DMS53 treated with DMSO at 0.1 percent for 48 hours (cell line): ENCODE data around the gene CD47.

Source experiments
- DNase-seq: peaks from one replicate; lab custom pipeline; 2025; ENCODE audit not compliant: unreplicated experiment; lab: John Stamatoyannopoulos, UW

CD47 gene

GRCh38 chr3:108091498-108092250, 843 bp upstream of the CD47 start:
- DNase-seq, result peak; percentile 1

GRCh38 chr3:108090049-108090700, 656 bp downstream of the CD47 start:
- peak; percentile 9 for DNase-seq

- DNase-seq, result no peak
Observed at GRCh38 chr3:108089579-108089978, 1.3 kb downstream of the CD47 start.

- no peak for DNase-seq
Observed at GRCh38 chr3:108088697-108089096, 2.1 kb downstream of the CD47 start.

- no peak for DNase-seq
Observed at GRCh38 chr3:108088146-108088545, 2.7 kb downstream of the CD47 start.

GRCh38 chr3:108086653-108087052, 4.2 kb downstream of the CD47 start:
- no peak for DNase-seq

- no peak for DNase-seq
Observed at GRCh38 chr3:108085810-108086350, 5.0 kb downstream of the CD47 start.

GRCh38 chr3:108085370-108085769, 5.5 kb downstream of the CD47 start:
- DNase-seq, result no peak

- no peak for DNase-seq
Observed at GRCh38 chr3:108079877-108080276, 11.0 kb downstream of the CD47 start.

GRCh38 chr3:108079043-108079442, 11.8 kb downstream of the CD47 start:
- no peak for DNase-seq

- no peak for DNase-seq
Observed at GRCh38 chr3:108076564-108076963, 14.3 kb downstream of the CD47 start.

GRCh38 chr3:108073764-108074431, 16.9 kb downstream of the CD47 start:
- DNase-seq, result no peak

GRCh38 chr3:108071368-108071767, 19.5 kb downstream of the CD47 start:
- DNase-seq, result no peak

- DNase-seq, result no peak
Observed at GRCh38 chr3:108070356-108070755, 20.5 kb downstream of the CD47 start.

- DNase-seq, result no peak
Observed at GRCh38 chr3:108067768-108068167, 23.1 kb downstream of the CD47 start.

GRCh38 chr3:108065096-108065495, 25.7 kb downstream of the CD47 start:
- DNase-seq, result no peak

GRCh38 chr3:108064293-108064887, 26.4 kb downstream of the CD47 start:
- DNase-seq, result no peak

- DNase-seq, result no peak
Observed at GRCh38 chr3:108062051-108062450, 28.8 kb downstream of the CD47 start.

GRCh38 chr3:108060331-108060730, 30.5 kb downstream of the CD47 start:
- no peak for DNase-seq

GRCh38 chr3:108055931-108056330, 34.9 kb downstream of the CD47 start:
- no peak for DNase-seq

GRCh38 chr3:108054935-108055334, 35.9 kb downstream of the CD47 start:
- DNase-seq, result no peak
